GM19452 (cell line): Measurements from ENCODE around the gene XYLT1.

Experiments used
- ATAC-seq: cut with Tn5 transposase; IDR thresholded peaks from one replicate; pipeline ENCODE4 v1.9.1; 2021; ENCODE audit not compliant: unreplicated experiment

Gene XYLT1

GRCh38 chr16:17404941-17405689 is 65.6 kb downstream of the XYLT1 start:
- ATAC-seq, result no peak

- no peak for ATAC-seq
These were observed 66.8 kb downstream of the XYLT1 start for GRCh38 chr16:17403859-17404545.

- no peak for ATAC-seq
These were observed 67.5 kb downstream of the XYLT1 start for GRCh38 chr16:17403156-17403809.

GRCh38 chr16:17397499-17397891 is 73.3 kb downstream of the XYLT1 start:
- no peak for ATAC-seq

- ATAC-seq, result no peak
These were observed 73.8 kb downstream of the XYLT1 start for GRCh38 chr16:17396762-17397498.

- ATAC-seq, result no peak
These were observed 74.8 kb downstream of the XYLT1 start for GRCh38 chr16:17395849-17396480.

- ATAC-seq, result no peak
These were observed 77.7 kb downstream of the XYLT1 start for GRCh38 chr16:17392857-17393692.

GRCh38 chr16:17392127-17392856 is 78.5 kb downstream of the XYLT1 start:
- ATAC-seq, result no peak

GRCh38 chr16:17391715-17392114 is 79.0 kb downstream of the XYLT1 start:
- no peak for ATAC-seq

GRCh38 chr16:17389384-17389783 is 81.4 kb downstream of the XYLT1 start:
- ATAC-seq, result no peak

GRCh38 chr16:17387256-17387655 is 83.5 kb downstream of the XYLT1 start:
- ATAC-seq, result no peak

GRCh38 chr16:17386229-17386628 is 84.5 kb downstream of the XYLT1 start:
- no peak for ATAC-seq

GRCh38 chr16:17384471-17384870 is 86.3 kb downstream of the XYLT1 start:
- ATAC-seq, result no peak

GRCh38 chr16:17382949-17383863 is 87.6 kb downstream of the XYLT1 start:
- no peak for ATAC-seq

GRCh38 chr16:17382514-17382913 is 88.2 kb downstream of the XYLT1 start:
- no peak for ATAC-seq

GRCh38 chr16:17381784-17382183 is 89.0 kb downstream of the XYLT1 start:
- no peak for ATAC-seq

- ATAC-seq, result no peak
These were observed 90.1 kb downstream of the XYLT1 start for GRCh38 chr16:17380613-17381012.

- ATAC-seq, result no peak
These were observed 91.6 kb downstream of the XYLT1 start for GRCh38 chr16:17379121-17379571.
